NCI-H510A treated with DMSO at 0.1 percent for 48 hours (cell line): Measurements from ENCODE around the gene KRT72.

Experiments used
- DNase-seq: peaks from one replicate; lab custom pipeline; 2025; lab: John Stamatoyannopoulos, UW

Gene KRT72

DNA sequence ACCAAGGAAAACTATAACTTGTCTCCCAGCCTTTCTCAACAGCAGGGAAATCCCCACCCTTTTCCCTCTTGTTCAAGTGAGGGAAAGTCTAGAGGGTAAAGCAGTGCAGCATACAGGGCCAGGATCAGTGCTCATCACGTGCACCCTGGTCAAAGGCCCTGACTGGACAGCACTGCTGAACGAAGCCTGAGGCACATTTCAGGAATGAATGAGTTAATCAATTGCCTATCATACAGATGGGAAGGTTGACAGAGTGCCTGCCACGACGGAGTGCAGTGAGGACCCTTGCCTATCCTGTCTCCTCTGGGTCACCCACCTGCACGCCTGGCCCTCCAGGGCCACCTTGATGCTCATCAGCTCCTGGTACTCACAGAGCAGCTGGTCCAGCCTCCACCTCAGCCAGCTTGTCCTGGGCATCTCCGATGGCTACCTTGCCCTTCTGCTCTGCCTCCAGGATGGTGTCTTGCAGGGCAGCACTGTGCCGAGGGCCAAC, 28.8 kb upstream of the KRT72 start:
- DNase-seq, result no peak

DNA sequence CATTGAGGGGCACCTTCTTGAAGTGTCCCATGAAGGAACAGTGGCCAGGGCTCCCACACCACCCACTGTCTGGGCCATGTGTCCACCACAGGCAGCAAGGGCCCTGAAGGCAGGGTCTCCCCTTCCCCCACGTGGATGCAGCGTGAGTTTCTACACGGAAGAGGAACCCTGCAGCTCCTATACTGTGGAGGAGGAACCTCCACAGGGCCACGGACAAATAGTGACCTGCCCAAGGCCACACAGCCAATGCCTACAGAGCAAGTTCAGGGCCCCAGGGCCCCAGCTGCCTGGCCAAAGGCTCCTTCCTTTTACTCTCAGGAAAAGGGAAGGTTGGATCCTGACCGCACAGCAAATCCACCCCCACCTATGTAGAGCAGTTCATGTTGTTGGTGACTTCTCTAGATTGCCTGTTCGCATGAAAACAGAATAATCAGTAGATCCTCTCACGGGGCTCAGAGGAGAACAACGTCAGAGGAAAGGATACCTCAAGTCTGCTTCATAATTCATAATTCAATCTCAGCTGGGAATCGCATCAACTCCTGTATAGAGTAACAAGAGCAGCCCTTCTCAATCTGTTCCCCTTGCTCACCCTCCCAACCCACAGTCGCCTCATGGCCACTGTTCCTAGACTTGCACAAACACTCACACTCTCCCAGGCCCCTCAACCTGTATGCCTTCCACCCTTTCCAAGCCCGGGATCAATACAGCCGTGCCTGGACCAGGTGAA, 28.2 kb upstream of the KRT72 start:
- DNase-seq, result no peak

GRCh38 chr12:52628841-52629240, 27.6 kb upstream of the KRT72 start:
- DNase-seq, result no peak

GRCh38 chr12:52628111-52628507, 26.8 kb upstream of the KRT72 start:
- no peak for DNase-seq

GRCh38 chr12:52627395-52628110, 26.3 kb upstream of the KRT72 start:
- no peak for DNase-seq

DNA sequence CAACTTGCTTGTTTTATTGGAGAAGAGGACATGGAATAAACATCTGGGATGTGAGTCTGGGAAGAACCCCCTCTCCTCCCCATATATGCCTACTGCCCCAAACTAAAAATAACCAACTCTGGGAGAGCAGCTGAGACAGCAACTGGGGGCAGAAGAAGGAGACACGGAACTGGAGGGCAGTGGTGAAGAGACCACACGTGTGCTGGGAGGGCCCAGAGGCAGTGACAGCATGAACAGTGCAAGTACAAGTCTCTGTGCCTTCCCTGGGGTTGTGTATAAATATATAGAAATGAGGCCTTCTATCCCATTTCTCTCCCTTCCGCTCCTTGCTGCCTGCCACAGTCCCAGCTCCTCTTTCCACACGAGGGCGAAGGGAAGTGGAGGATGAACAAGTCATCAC, 21.1 kb upstream of the KRT72 start:
- no peak for DNase-seq

GRCh38 chr12:52618866-52619265, 17.6 kb upstream of the KRT72 start:
- DNase-seq, result no peak

- DNase-seq, result no peak
Observed at GRCh38 chr12:52618216-52618615, 17.0 kb upstream of the KRT72 start, which contains the start of gene KRT73. Gene KRT73, minus strand, starts transcription at chr12:52618559. Its CDS starts 35 bp downstream, at chr12:52618524.

DNA sequence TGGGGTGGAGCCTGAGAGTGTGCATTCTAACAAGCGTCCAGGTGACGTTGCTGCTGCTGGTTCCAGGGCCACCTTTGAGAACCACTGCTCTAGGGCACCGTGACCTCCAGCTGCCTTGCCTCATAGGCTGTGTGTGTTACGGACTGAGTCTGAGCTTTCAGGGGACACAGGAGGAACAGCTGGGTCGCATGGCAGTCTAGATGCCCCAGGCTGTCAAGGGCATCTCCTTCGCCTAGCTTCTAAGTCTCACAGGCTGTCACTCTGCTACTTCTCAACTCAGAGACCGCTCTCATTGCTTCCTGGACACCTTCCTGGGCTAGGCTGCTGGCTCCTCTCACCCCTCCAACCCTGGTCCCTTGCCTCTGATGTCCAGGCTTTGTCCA, 16.1 kb upstream of the KRT72 start:
- DNase-seq, result no peak

- DNase-seq, result no peak
Observed at GRCh38 chr12:52616680-52617402, 15.6 kb upstream of the KRT72 start.

DNA sequence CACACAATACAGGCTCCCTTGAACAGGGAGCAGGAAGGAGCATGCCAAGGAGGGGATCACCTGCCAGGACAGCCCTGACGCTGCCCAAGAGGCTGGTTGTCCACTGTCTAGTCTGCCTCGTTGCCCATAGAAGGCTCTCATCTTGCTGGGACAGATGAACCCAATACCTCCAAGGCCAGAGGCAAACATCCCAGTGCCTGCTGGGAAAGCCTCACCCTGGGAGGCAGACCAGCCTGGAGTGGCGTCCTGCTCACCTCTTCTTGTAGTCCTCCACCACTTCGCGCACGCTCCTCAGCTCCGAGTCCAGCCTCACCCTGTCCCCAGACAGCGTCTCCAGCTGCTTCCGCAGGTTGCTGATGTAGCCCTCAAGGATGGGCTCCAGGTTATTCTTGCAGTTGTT, 14.6 kb upstream of the KRT72 start:
- no peak for DNase-seq

GRCh38 chr12:52615208-52615868, 14.1 kb upstream of the KRT72 start:
- DNase-seq, result no peak

GRCh38 chr12:52614381-52615207, 13.3 kb upstream of the KRT72 start:
- DNase-seq, result no peak

DNA sequence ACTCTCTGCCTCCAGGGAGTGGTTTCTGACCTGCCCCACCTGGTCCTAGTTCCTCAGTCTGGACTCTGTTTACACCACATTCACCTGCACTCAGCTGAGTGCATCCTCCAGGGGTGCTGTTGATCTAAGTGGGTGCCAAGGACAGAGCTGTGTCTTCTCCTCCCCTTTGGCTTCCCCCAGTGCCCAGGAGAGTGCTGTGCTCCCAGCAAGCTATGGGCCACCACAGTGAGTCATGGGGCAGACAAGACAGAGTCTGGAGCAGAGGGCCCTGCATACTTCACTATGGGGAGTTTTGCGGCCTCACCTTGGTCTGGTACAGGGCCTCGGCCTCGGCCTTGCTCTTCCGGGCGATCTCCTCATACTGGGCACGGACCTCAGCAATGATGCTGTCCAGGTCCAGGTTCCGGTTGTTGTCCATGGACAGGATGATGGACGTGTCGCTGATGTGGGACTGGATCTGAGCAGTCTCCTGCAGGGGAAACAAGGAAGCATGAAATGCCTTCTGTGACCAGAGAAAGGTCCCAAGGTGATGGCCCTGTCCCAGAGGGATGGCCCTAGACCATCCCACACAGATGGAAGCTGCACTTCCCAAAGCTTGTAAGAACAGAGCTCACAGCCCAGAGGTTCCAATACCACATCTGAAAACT, 12.2 kb upstream of the KRT72 start:
- no peak for DNase-seq

DNA sequence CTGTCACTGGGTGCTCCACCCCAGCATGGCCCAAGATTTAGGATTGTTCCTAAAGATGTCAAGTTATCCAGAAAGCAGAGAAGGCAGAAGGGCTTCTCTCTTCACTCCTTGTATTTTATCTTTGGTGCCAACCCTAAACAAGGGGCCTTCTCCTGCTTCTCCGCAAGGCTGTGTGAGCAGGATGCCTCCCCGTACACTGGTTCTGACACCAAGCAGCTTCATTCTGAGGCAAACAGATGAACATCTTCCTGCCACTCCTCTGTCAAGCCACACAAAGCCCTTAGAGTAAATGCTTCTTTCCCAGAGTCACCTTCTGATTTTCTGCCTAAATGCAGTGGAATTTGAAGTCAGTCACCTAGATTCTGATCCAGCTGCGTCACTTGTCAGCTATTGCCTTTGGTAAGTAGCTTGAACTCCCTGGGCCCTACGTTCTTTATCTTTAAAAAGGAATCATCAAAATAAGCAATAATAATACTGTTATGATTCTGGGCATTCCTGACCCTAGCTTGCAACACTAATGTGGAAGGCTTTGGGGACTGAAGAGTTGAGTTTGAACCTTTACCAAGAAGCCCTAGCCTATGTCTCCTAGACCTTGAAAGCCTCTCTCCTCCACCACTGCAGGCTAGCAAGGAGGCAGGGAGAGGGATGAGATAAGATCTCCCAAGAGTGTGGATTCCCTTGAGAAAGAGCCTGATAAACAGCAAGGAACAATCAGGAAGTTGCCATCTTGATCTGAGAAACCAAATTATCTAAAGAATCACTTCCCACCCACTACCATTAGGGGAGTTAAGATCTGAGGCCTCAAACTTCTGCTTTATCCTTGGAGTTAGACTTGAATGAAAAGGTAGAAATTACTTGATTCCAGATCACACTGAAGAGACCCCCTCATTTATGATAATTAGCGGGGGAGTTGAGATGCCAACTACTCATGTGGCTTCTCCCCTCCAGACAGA, 11.4 kb upstream of the KRT72 start:
- no peak for DNase-seq

- DNase-seq, result no peak
Observed at GRCh38 chr12:52611080-52611468, 9.8 kb upstream of the KRT72 start.

DNA sequence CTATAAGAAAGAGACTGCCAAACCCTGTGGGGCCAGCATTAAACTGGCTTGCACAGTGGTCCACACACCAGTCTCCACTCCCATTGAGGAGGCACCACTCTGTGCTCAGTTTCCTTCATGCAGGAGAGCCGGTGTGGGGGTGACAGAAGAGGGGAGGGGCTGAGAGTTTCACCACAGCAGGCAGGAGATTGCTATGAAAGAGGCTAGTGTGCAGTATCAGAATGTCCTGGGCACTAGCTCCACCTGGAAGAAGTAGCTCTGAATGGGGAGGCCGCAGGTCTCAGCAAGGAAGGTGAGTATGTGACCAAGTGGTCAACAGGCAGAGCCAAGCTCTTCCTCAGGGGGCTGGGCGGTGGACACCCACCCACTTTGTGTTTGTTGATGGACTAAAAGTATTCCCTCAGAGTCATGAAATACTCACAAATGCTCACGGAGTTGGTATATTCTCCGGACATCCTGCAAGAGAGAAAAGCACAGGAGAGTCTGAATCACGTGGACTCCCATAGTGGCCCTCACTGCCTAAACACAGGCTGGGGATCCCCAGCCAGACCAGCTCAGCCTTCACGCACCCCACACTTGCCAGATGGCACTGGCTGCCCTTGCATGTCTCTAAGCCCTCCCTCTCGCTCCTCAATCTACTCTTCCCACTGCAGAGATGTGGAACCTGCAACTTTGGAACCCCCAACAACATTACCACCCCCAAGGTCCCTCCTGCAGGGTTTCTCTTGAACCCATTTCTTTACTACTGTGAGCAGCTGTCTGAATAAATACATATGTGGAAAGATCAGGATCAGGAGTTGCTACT, 7.8 kb upstream of the KRT72 start:
- no peak for DNase-seq

- no peak for DNase-seq
Observed at GRCh38 chr12:52608161-52608560, 6.9 kb upstream of the KRT72 start.

GRCh38 chr12:52607314-52607713, 6.1 kb upstream of the KRT72 start:
- no peak for DNase-seq
